IMR-90 (cell line): ENCODE results near the gene CPLX1. TPM values are rescaled to one million over a fixed set of nuclear protein-coding genes. Genes with fewer than 3 reads are reported as not detected.

Experiments
- ATAC-seq: fragments of 200-7000 bp; cut with Tn5 transposase; 2 replicates; pipeline ENCODE4 v1.9.1; 2020; ENCODE audit warnings: low read depth, mild to moderate bottlenecking, moderate library complexity
- BruUV-seq: library from RNA; stranded (reverse); fragments of 400-500 nt; replicated peaks from 2 replicates; lab custom pipeline; 2021; lab: Mats Ljungman, UMichigan
- CTCF ChIA-PET: fragments of 300-600 bp; formaldehyde crosslinking; extraction: SDS; loops from one replicate; lab custom pipeline; 2021; ENCODE audit warnings: antibody characterized with exemption; lab: Yijun Ruan, JAX
- POLR2A ChIA-PET: fragments of 300-600 bp; sonication (Branson Sonifier 250); formaldehyde crosslinking; loops from one replicate; lab custom pipeline; 2022; ENCODE audit warnings: antibody characterized with exemption; ENCODE audit not compliant: unreplicated experiment; lab: Charles Lee
- DNase-seq: peaks from one replicate; pipeline ENCODE4 v3.0.0; 2013
- H2AFZ ChIP-seq: replicated peaks from 2 replicates; pipeline ENCODE3; 2013; ENCODE audit warnings: low read length, mild to moderate bottlenecking; ENCODE audit not compliant: poor library complexity
- H2AK5ac ChIP-seq: 2 replicates; pipeline ENCODE4 v1.6.1; 2013; ENCODE audit warnings: low read depth, low read length, inconsistent platforms
- H2AK9ac ChIP-seq: replicated peaks from 2 replicates; pipeline ENCODE3; 2013; ENCODE audit warnings: mild to moderate bottlenecking, low read depth, low read length, moderate library complexity; ENCODE audit not compliant: poor library complexity
- H2BK120ac ChIP-seq: 2 replicates; pipeline ENCODE4 v1.6.1; 2013; ENCODE audit warnings: low read depth, low read length, inconsistent platforms
- H2BK15ac ChIP-seq: 3 replicates; pipeline ENCODE4 v1.6.1; 2013; ENCODE audit warnings: low read depth, low read length, inconsistent platforms
- H2BK20ac ChIP-seq: 2 replicates; pipeline ENCODE4 v1.6.1; 2013; ENCODE audit warnings: low read depth, mild to moderate bottlenecking, inconsistent platforms, low read length, moderate library complexity
- H2BK5ac ChIP-seq: 2 replicates; pipeline ENCODE4 v1.6.1; 2013; ENCODE audit warnings: mild to moderate bottlenecking, low read depth, low read length, inconsistent platforms; ENCODE audit not compliant: poor library complexity, severe bottlenecking
- H3K14ac ChIP-seq: replicated peaks from 2 replicates; pipeline ENCODE4 v1.6.1; 2013; ENCODE audit warnings: low read depth, low read length, inconsistent platforms
- H3K18ac ChIP-seq: 2 replicates; pipeline ENCODE4 v1.6.1; 2013; ENCODE audit warnings: low read depth, low read length, control low read depth
- H3K23ac ChIP-seq: 2 replicates; pipeline ENCODE4 v1.6.1; 2013; ENCODE audit warnings: low read depth, low read length, inconsistent platforms
- H3K27ac ChIP-seq: 2 replicates; pipeline ENCODE4 v1.5.1; 2013; ENCODE audit warnings: mild to moderate bottlenecking, control low read depth, low read length; ENCODE audit not compliant: insufficient read depth
- H3K27me3 ChIP-seq: 2 replicates; pipeline ENCODE4 v1.6.1; 2013; ENCODE audit warnings: low read length; ENCODE audit not compliant: control insufficient read depth, insufficient read depth
- H3K36me3 ChIP-seq: 2 replicates; pipeline ENCODE4 v1.6.1; 2013; ENCODE audit warnings: low read length, mixed read lengths; ENCODE audit not compliant: control insufficient read depth, insufficient read depth
- H3K4ac ChIP-seq: 2 replicates; pipeline ENCODE4 v1.6.1; 2013; ENCODE audit warnings: low read depth, low read length, inconsistent platforms
- H3K4me1 ChIP-seq: 2 replicates; pipeline ENCODE4 v1.6.1; 2013; ENCODE audit warnings: low read length, mixed read lengths; ENCODE audit not compliant: control insufficient read depth, insufficient read depth
- H3K4me2 ChIP-seq: 2 replicates; pipeline ENCODE4 v1.6.1; 2013; ENCODE audit warnings: low read depth, mild to moderate bottlenecking, control low read depth, low read length, moderate library complexity
- H3K4me3 ChIP-seq: 2 replicates; pipeline ENCODE4 v1.5.1; 2013; ENCODE audit warnings: low read depth, mild to moderate bottlenecking, control low read depth, low read length, moderate library complexity; ENCODE audit not compliant: insufficient read depth
- H3K56ac ChIP-seq: 2 replicates; pipeline ENCODE4 v1.6.1; 2013; ENCODE audit warnings: low read length, inconsistent platforms; ENCODE audit not compliant: insufficient read depth; ENCODE audit errors: extremely low read depth
- H3K79me1 ChIP-seq, 2 experiments: 2 replicates each; pipeline ENCODE4 v1.6.1; 2013; ENCODE audit warnings: low read length in 2 of 2, inconsistent platforms in 1 of 2, low read depth in 1 of 2
- H3K9ac ChIP-seq: 2 replicates; pipeline ENCODE4 v1.6.1; 2013; ENCODE audit warnings: low read depth, low read length, control low read depth
- H3K9me1 ChIP-seq: 2 replicates; pipeline ENCODE4 v1.6.1; 2013; ENCODE audit warnings: low read length, inconsistent platforms; ENCODE audit not compliant: insufficient read depth
- H3K9me3 ChIP-seq: 2 replicates; pipeline ENCODE4 v1.6.1; 2013; ENCODE audit warnings: low read length; ENCODE audit not compliant: control insufficient read depth, insufficient read depth
- H4K20me1 ChIP-seq: 2 replicates; pipeline ENCODE4 v1.6.1; 2013; ENCODE audit warnings: low read length, inconsistent platforms; ENCODE audit not compliant: insufficient read depth
- H4K5ac ChIP-seq: 2 replicates; pipeline ENCODE4 v1.6.1; 2013; ENCODE audit warnings: mild to moderate bottlenecking, low read depth, low read length, control low read depth
- H4K8ac ChIP-seq, 2 experiments: 2 replicates each; pipeline ENCODE4 v1.6.1; 2013; ENCODE audit warnings: low read depth in 2 of 2, low read length in 2 of 2, control low read depth in 1 of 2, inconsistent platforms in 1 of 2
- H4K91ac ChIP-seq: 2 replicates; pipeline ENCODE4 v1.6.1; 2013; ENCODE audit warnings: low read depth, low read length, inconsistent platforms; ENCODE audit not compliant: insufficient read depth
- BHLHE40 ChIP-seq: fragments of 150-350 bp; IDR thresholded peaks from 2 replicates; pipeline ENCODE4 v1.6.1; 2016; ENCODE audit warnings: mild to moderate bottlenecking, low read depth, low read length
- CEBPB ChIP-seq: IDR thresholded peaks from 2 replicates; pipeline ENCODE4 v1.6.1; 2012; ENCODE audit warnings: low read depth, low read length, improper control_type of control experiment
- CHD1 ChIP-seq: IDR thresholded peaks from 2 replicates; pipeline ENCODE4 v1.6.1; 2012; ENCODE audit warnings: low read depth, low read length, improper control_type of control experiment
- CTCF ChIP-seq: conservative IDR thresholded peaks from 2 replicates; pipeline ENCODE4 v1.5.1; 2012; ENCODE audit warnings: mild to moderate bottlenecking, low read depth, low read length, improper control_type of control experiment
- FOS ChIP-seq: fragments of 150-350 bp; IDR thresholded peaks from 2 replicates; pipeline ENCODE4 v1.6.1; 2016; ENCODE audit warnings: low read depth, low read length
- MAFK ChIP-seq: IDR thresholded peaks from 2 replicates; pipeline ENCODE4 v1.6.1; 2012; ENCODE audit warnings: low read depth, low read length, improper control_type of control experiment
- MAZ ChIP-seq: IDR thresholded peaks from 2 replicates; pipeline ENCODE4 v1.6.1; 2012; ENCODE audit warnings: low read depth, mild to moderate bottlenecking, low read length, improper control_type of control experiment, moderate library complexity, borderline replicate concordance
- MXI1 ChIP-seq: IDR thresholded peaks from 2 replicates; pipeline ENCODE4 v1.6.1; 2012; ENCODE audit warnings: low read depth, mild to moderate bottlenecking, low read length, moderate library complexity, borderline replicate concordance
- NFE2L2 ChIP-seq: fragments of 150-350 bp; IDR thresholded peaks from 2 replicates; pipeline ENCODE4 v1.6.1; 2016; ENCODE audit warnings: low read depth, mild to moderate bottlenecking, low read length
- POLR2A ChIP-seq: IDR thresholded peaks from 2 replicates; pipeline ENCODE4 v1.6.1; 2012; ENCODE audit warnings: mild to moderate bottlenecking, low read depth, low read length
- RAD21 ChIP-seq: IDR thresholded peaks from 2 replicates; pipeline ENCODE4 v1.6.1; 2012; ENCODE audit warnings: low read length, improper control_type of control experiment
- RCOR1 ChIP-seq: IDR thresholded peaks from 2 replicates; pipeline ENCODE4 v1.6.1; 2012; ENCODE audit warnings: mild to moderate bottlenecking, low read length, improper control_type of control experiment; ENCODE audit not compliant: insufficient replicate concordance
- RFX5 ChIP-seq: IDR thresholded peaks from 2 replicates; pipeline ENCODE4 v1.8.0; 2012; ENCODE audit warnings: low read depth, mild to moderate bottlenecking, low read length, moderate library complexity
- SMC3 ChIP-seq: fragments of 150-350 bp; IDR thresholded peaks from 2 replicates; pipeline ENCODE4 v1.6.1; 2016; ENCODE audit warnings: low read depth, mild to moderate bottlenecking, antibody characterized with exemption, low read length, moderate library complexity
- USF2 ChIP-seq: fragments of 150-350 bp; IDR thresholded peaks from 2 replicates; pipeline ENCODE4 v1.6.1; 2017; ENCODE audit warnings: mild to moderate bottlenecking, antibody characterized with exemption, low read length, low read depth
- WGBS, 2 experiments: methylation state at CpG; one replicate each; pipeline versions ENCODE4 v1.1.5 to v1.1.7; 2013; ENCODE audit warnings: missing lambda C conversion rate in 2 of 2; ENCODE audit not compliant: insufficient read length in 1 of 2; ENCODE audit errors: extremely low coverage in 2 of 2; 5-methylcytosine and 5-hydroxymethylcytosine counted together
- dilution Hi-C: fragments of 300-500 bp; cut with HindIII; formaldehyde crosslinking; loops from one replicate; pipeline ENCODE4 v1.14.3; 2018; ENCODE audit warnings: low sequenced_read_pairs; ENCODE audit not compliant: unreplicated experiment
- in situ Hi-C: fragments of 300-500 bp; cut with MboI; formaldehyde crosslinking; loops from 3 replicates; pipeline ENCODE4 v1.14.3; 2019; ENCODE audit warnings: low sequenced_read_pairs, inconsistent platforms, mixed read lengths
- intact Hi-C: fragments of 100-400 bp; cut with micrococcal nuclease; formaldehyde crosslinking; loops from 2 replicates; pipeline ENCODE4 v1.10.0; 2022
- polyA plus RNA-seq, 3 experiments: library from polyadenylated mRNA; depleted of rRNA; stranded (reverse); fragments of >200 nt; gene quantifications; 2 replicates each; pipeline ENCODE4 v1.2.3, GENCODE V29; 2012; ENCODE audit warnings: low replicate concordance in 1 of 3
- total RNA-seq: library from RNA; depleted of rRNA; stranded (reverse); fragments of >200 nt; gene quantifications from 2 replicates; pipeline ENCODE4 v1.2.3, GENCODE V29; 2012

CPLX1 gene
- total and polyA plus RNA-seq, 2 of the 4 experiments (the other 2 are of a cell fraction), result 0.05 TPM; not detected in 1

DNA sequence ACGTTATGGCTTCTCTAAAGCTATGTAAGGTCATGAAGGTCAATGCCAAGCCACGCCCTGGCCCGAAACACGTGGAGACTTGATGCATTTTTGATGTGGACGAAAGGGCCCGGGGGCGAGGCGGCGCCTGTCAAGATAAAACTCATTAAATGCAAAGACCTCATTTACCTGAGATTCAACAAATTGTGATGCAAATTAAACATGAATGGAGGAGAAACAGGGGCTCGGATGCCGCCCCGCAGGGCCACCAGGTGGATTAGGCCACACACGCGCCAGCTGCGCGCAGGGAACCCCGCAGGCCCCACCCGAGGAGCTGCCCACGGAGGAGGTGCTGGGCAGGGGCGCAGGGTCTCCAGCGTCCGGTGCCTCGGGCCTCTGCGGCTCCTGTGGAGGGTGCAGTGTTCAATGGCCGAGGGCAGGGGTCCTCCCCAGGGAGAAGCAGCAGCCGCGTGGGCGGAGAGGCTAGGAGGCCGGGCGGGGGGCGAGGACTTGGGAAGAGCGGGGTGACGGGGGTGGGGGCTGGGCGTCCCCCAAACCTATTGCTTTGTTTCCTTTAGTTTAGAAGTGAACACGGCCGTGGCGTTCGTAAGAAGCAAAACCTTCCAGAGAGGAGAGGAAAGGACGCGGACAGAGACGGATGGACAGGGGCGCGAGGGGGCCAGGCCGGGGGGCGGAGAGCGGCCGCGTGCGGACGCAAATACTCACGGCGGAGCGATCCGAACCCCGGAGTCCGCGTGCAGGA lies 40.4 kb downstream of the CPLX1 start:
- H4K5ac ChIP-seq, result no peak overlapping the region
- dilution Hi-C loops, result no loop called here
- WGBS, 2 experiments, result 23% methylated on average over 20 of the region's 57 CpGs; no CpG with 5 or more reads in 1 of the 2 experiments
- H3K9me3 ChIP-seq, result no peaks in the 10 kb centered on the region
- H4K91ac ChIP-seq, result no peak overlapping the region
- peaks cover 5% of the 10 kb centered on the region for H3K4me1 ChIP-seq
- H2BK5ac ChIP-seq, result no peak overlapping the region
- H2BK120ac ChIP-seq, result no peak overlapping the region
- DNase-seq (no peak), ATAC-seq (no peak)
- H3K56ac ChIP-seq, result no peak overlapping the region
- no peak overlapping the region for H3K4me3 ChIP-seq
- no peak overlapping the region for H3K18ac ChIP-seq
- H2AFZ ChIP-seq, result no peak overlapping the region
- peaks cover 5% of the 10 kb centered on the region; the same call in 1 of the 2 replicates for H4K20me1 ChIP-seq
- H3K14ac ChIP-seq, result no peak overlapping the region
- peaks cover 46% of the 10 kb centered on the region for H3K27me3 ChIP-seq
- no peak overlapping the region for H3K23ac ChIP-seq
- no peak overlapping the region for H2BK20ac ChIP-seq
- BruUV-seq, result no TSS peak
- H3K4me2 ChIP-seq, result 0 out of 2 replicates have a peak overlapping the region, but pooled peaks have one; percentile 5
- no peak overlapping the region for H3K27ac ChIP-seq
- POLR2A ChIA-PET, result no interaction called here
- intact Hi-C loops, result loop anchor here (10.0 kb wide), 1 partner anchor 149 kb away; the partner anchor contains the start of genes GAK and TMEM175
- no peak overlapping the region for H3K4ac ChIP-seq
- no peak overlapping the region for H2AK5ac ChIP-seq
- H3K36me3 ChIP-seq, result no peaks in the 10 kb centered on the region
- H3K9ac ChIP-seq, result no peak overlapping the region
- no peak overlapping the region for H4K8ac ChIP-seq
- H3K9me1 ChIP-seq, result peaks cover 3% of the 10 kb centered on the region; the same call in 1 of the 2 replicates
- H2AK9ac ChIP-seq, result no peak overlapping the region
- CTCF ChIA-PET, result no interaction called here
- in situ Hi-C loops, result no loop called here
- peaks cover 0 to 9% of the 10 kb centered on the region in 2 experiments; a peak in 2 of 4 replicates for H3K79me1 ChIP-seq
- no peak overlapping the region for H2BK15ac ChIP-seq
- no peak for TF ChIP-seq RCOR1
- TF ChIP-seq NFE2L2, result no peak
- TF ChIP-seq MXI1, result no peak
- no peak for TF ChIP-seq USF2
- no peak for TF ChIP-seq SMC3
- no peak for TF ChIP-seq MAFK
- TF ChIP-seq POLR2A, result no peak
- no peak for TF ChIP-seq RAD21
- TF ChIP-seq CTCF, result no peak
- no peak for TF ChIP-seq RFX5
- TF ChIP-seq CHD1, result no peak
- no peak for TF ChIP-seq CEBPB
- no peak for TF ChIP-seq MAZ
- no peak for TF ChIP-seq FOS
- no peak for TF ChIP-seq BHLHE40
